ENCODE results near the gene FAT1.

The FAT1 gene

GRCh38 chr4:186724058-186724863 lies 605 bp upstream of the FAT1 start:
- peak; percentile 58 for DNase-seq (ENCODE audit: low spot score)

GRCh38 chr4:186722796-186723291 lies 812 bp downstream of the FAT1 start:
- peak; percentile 41 for DNase-seq (ENCODE audit: low spot score)

- DNase-seq (ENCODE audit: low spot score) = peak; percentile 53
These were observed 3.5 kb downstream of the FAT1 start for GRCh38 chr4:186719925-186720694.

GRCh38 chr4:186717556-186717955 lies 6.1 kb downstream of the FAT1 start:
- no peak for DNase-seq (ENCODE audit: low spot score)

- no peak for DNase-seq (ENCODE audit: low spot score)
These were observed 8.6 kb downstream of the FAT1 start for GRCh38 chr4:186715077-186715476.

GRCh38 chr4:186714006-186714675 lies 9.5 kb downstream of the FAT1 start:
- no peak for DNase-seq (ENCODE audit: low spot score)

- no peak for DNase-seq (ENCODE audit: low spot score)
These were observed 11.0 kb downstream of the FAT1 start for GRCh38 chr4:186712690-186713089.

GRCh38 chr4:186710521-186711119 lies 13.0 kb downstream of the FAT1 start:
- DNase-seq (ENCODE audit: low spot score) = no peak

GRCh38 chr4:186709517-186709916 lies 14.1 kb downstream of the FAT1 start:
- no peak for DNase-seq (ENCODE audit: low spot score)

- DNase-seq (ENCODE audit: low spot score) = no peak
These were observed 15.1 kb downstream of the FAT1 start for GRCh38 chr4:186708554-186708953.

- DNase-seq (ENCODE audit: low spot score) = no peak
These were observed 15.7 kb downstream of the FAT1 start for GRCh38 chr4:186707996-186708395.

- no peak for DNase-seq (ENCODE audit: low spot score)
These were observed 16.1 kb downstream of the FAT1 start for GRCh38 chr4:186707574-186707973.

GRCh38 chr4:186704057-186704456 lies 19.6 kb downstream of the FAT1 start:
- DNase-seq (ENCODE audit: low spot score) = no peak

GRCh38 chr4:186703510-186703909 lies 20.1 kb downstream of the FAT1 start:
- DNase-seq (ENCODE audit: low spot score) = no peak

- no peak for DNase-seq (ENCODE audit: low spot score)
These were observed 20.7 kb downstream of the FAT1 start for GRCh38 chr4:186702940-186703339.

- DNase-seq (ENCODE audit: low spot score) = no peak
These were observed 21.4 kb downstream of the FAT1 start for GRCh38 chr4:186702297-186702696.

GRCh38 chr4:186701788-186702187 lies 21.9 kb downstream of the FAT1 start:
- no peak for DNase-seq (ENCODE audit: low spot score)

GRCh38 chr4:186701273-186701672 lies 22.4 kb downstream of the FAT1 start:
- no peak for DNase-seq (ENCODE audit: low spot score)

GRCh38 chr4:186700746-186701145 lies 22.9 kb downstream of the FAT1 start:
- no peak for DNase-seq (ENCODE audit: low spot score)

GRCh38 chr4:186699881-186700397 lies 23.7 kb downstream of the FAT1 start:
- no peak for DNase-seq (ENCODE audit: low spot score)

GRCh38 chr4:186699298-186699697 lies 24.4 kb downstream of the FAT1 start:
- no peak for DNase-seq (ENCODE audit: low spot score)

- no peak for DNase-seq (ENCODE audit: low spot score)
These were observed 25.1 kb downstream of the FAT1 start for GRCh38 chr4:186698525-186698924.

Measured in RKO (cell line).